NK-92 treated with Interleukin-12 subunit alpha and Interleukin-12 subunit beta, amount 100 ng/mL, for 24 hours (cell line): ENCODE measurements around the gene GABBR2.

ENCODE experiments used
- DNase-seq: peaks from one replicate; lab custom pipeline; 2025; lab: John Stamatoyannopoulos, UW

GABBR2 gene

DNA sequence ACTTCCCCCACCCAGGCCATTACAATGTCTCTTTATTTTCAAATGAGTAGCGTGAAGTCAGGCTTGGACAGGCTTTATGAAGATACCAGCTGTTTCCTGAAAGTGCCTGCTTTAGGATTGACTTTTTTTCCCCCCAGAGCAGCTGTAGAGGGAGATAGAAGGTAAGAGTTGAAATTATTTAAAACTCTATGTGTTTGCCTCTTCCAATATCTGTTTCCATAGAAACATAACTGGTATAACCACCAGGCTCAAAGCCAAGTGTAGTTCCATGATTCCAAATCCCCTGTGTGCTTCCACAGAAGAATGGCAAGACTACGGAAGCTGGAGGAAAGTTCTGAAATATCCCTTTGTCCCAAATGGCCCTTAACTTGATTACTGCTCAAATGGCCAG is 365.9 kb downstream of the GABBR2 start:
- no peak for DNase-seq

GRCh38 chr9:98342098-98342819 is 366.5 kb downstream of the GABBR2 start:
- DNase-seq, result no peak

DNA sequence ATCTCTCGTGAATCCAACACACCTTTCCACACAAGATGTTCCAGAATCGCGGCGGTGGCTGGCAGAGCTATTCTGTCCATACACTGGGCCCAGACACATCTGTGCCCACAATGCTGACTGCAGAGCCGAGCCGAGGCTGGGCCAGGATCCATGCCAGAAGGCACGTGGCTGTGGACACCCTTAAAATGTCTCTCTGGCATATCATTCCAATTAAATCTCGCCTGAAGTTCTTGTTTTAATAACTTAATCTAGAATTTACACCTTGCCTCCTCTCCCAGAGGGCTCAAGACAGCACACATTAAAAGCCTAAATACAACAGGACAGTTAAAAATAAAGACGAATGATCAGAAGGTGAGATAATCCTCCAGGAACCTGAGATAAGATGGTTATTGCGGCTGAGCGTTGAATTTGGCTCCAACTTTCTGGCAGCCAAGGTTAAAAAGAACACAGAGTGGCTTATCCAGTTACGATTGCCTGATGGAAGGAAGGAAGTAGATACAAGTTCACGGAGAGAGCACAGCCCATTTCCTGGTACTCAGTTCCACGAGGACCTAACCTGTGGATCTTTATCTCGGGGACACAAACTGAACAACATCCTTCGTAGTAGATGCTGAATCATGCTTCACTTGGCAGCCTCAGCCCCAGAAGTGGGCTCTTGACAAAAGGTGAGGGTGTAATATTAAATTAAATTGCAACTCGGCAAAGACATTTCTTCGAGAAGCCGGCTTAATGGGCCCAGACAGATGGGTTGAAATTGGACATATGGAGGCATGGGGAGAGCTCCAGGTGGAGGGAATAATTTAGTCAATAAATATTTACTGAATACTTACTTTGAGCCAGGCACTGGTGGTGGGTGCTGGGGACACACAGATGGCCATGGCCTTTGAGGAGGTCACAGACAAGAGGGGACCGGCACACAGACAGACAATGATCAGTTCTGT is 367.3 kb downstream of the GABBR2 start:
- DNase-seq, result no peak

DNA sequence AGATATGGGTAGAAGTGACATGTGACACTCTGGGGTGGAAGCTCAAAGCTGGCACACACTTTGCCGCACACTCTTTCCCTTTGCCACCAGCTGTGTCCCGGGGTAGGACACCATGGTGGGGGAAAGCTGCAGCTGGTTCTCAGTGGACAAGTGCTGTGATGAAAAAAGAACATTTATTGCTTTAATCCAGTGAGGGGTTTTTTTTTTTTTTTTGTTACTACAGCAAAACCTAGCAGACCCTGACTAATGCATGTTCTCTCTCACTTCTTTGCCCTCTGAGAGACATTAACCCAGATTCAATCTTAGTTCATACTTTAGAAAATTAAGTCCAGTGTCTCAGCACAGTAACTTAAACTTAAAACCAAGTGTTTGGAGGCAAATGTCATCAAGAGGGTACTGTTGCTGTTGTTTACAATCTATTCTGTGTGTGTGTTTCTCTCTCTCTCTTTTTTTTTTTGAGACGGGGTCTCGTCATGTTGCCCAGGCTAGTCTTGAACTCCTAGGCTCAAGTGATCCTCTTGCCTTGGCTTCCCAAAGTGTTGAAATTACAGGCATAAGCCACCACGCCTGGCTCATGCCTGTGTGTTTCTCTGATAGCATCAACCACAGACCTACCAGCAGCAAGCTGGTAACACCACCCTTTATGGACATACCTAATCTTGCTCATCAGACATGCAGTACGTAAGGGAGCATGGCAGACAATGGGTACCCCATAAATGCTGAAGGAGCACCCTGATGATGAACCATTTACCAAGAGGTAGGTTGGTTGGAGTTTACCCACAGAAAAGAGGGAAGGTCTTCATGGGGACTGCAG is 368.5 kb downstream of the GABBR2 start:
- no peak for DNase-seq

DNA sequence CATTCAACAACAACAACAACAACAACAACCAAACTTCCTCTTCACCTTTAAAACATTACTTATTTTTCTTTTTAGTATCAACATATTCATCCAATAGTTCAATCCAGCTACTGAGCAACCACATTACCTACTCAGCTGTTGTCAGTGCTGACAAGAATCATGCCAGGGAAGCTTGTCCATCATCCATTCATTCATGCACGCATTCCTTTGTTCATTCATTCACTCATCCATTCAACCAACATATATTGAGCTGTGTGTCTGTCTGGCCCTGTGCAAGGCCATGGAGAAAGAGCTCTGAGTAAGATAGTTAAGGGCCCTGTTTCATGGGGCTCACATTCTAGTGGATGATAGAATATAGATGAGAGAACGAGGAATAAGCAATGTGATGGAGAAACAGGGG is 373.1 kb downstream of the GABBR2 start:
- no peak for DNase-seq

DNA sequence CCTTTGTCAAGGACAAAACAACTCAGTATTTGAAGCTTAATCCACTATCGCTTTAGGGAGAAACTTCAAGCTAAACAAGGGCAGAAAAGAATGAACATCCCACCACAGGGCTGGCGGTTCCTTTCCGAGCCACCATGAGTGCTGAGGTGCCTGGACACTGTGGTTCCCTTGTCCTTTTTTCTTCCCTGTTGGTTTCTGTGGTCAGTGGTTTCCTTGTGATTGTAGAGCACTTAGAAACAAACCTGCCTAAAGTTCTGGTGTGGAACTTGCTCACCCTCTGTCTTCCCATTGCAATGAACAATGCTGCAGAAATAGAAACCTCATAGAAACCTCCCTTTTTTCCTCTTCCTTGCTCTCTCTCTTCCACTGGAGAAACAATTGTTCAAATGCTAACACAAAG is 373.9 kb downstream of the GABBR2 start:
- no peak for DNase-seq

GRCh38 chr9:98333703-98334582 is 374.8 kb downstream of the GABBR2 start:
- no peak for DNase-seq

GRCh38 chr9:98332405-98332831 is 376.3 kb downstream of the GABBR2 start:
- no peak for DNase-seq

DNA sequence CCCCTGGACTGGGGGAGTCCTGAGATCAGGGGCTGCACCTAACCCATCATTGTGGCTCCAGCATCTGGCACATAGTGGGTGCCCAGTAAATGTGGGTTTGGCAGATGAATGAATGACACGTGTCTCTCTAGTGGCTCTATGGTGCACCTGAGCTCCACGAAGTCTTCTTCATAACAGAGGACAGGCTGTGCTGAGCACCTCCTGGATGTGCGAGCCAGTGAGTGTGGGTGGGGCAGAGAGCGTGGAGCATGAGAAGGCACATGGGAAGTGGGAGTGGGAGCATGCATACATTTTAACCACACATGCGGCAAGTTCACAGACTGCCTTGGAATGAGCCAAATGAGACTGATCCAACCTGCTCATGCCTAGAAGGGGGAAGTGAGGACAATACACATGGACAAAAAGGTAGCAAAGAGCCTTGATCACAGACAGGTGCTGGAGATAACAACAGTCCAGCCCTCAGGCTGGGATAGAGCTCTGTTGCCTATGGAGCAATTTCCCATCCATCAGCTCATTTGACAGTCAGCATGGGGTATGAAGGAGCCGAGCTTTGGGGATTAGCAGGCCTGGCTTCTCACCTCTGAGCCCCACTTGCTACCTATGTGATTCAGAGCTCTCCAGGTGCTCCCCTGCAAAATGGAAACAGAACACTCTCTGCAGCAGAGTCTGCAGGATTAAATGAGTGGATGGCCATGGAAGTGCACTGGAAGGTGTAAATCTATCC is 377.0 kb downstream of the GABBR2 start:
- DNase-seq, result no peak

DNA sequence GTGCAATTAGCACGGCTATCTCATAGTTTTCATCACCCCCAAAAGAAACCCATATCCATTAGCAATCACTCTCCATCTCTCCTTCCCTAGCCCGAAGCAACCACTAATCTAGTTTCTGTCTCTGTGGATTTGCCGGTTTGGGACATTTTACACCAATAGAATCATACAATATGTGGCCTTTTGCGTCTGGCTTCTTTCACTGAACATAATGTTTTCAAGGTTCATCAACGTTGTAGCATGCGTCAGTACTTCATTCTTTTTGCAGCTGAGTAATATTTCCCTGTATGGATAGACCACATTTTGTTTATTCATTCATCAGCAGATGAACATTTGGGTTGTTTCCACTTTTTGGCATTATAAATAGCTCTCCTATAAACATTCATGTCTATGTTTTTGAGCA is 377.9 kb downstream of the GABBR2 start:
- no peak for DNase-seq

DNA sequence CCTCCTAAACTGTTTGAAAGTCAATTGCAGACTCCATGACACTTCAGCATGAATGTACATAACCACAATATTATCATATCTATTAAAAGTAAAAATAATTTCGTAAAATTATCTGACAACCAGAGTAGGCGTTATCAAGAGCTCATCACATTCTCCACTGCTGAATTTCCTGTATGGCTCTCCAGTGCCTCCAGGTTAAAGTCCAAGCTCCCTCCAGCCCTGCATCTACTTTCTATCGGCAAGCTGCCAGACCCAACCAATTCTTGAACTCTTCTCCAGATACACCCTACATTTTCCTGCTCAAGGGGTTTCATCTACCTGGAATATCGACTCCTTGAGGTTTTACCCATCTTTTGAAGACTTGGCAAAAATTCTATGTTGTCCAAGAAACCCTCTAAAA is 378.8 kb downstream of the GABBR2 start:
- no peak for DNase-seq

- no peak for DNase-seq
These were observed 379.5 kb downstream of the GABBR2 start for GRCh38 chr9:98329281-98329680.

DNA sequence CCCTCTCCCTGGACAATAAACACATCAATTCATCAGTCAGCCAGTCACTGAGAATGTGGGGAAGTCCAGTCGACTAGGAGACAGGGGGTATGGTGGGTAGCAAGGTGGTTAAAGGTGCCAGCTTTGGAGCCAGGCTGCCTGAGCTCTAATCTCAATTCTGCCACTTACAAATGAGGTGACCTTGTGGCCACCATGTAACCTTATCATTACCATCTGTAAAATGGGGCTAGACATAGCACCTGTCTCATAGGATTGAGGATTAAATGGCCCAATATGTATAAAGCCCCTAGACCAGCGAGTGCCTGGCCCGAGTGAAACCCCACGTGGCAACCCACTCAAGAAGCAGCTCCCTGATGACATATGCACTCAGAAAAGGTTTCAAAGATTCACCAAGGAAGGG is 380.0 kb downstream of the GABBR2 start:
- no peak for DNase-seq

DNA sequence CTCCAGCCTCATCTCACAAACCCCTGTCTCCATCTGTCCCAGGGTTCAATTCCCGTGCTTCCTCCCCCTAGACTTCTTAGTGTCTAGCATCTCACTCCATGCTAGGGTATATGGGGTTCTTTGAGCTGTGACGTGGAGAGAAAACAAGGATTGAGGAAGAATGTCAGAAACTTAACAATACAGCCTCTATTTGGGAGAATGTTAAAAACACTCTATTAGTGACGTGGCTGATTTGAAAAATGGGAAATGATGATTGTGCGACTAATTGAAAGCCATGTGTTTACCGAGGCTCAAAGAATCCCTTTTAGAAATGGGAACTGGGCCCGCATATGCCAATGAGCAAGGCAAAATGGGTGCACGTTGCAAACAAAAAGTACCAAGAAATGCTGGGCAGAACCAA is 380.6 kb downstream of the GABBR2 start:
- no peak for DNase-seq

- no peak for DNase-seq
These were observed 381.5 kb downstream of the GABBR2 start for GRCh38 chr9:98327249-98327561.

- DNase-seq, result no peak
These were observed 382.1 kb downstream of the GABBR2 start for GRCh38 chr9:98326459-98327248.

- no peak for DNase-seq
These were observed 383.9 kb downstream of the GABBR2 start for GRCh38 chr9:98324801-98325200.

DNA sequence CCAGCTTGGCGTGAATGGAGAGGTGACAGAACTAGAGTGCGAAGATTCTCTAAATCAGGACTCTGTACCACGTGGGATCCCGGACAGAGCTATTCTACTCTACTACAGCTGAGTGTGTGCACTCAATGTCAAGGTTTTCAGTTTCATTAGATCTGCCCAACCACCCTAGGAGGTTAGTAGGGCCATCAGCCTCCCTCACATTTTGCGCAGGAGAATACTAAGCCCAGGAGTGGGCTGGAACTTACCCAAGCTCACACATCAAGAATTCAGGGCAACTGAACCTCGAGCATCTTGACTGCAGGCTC is 385.0 kb downstream of the GABBR2 start:
- no peak for DNase-seq

DNA sequence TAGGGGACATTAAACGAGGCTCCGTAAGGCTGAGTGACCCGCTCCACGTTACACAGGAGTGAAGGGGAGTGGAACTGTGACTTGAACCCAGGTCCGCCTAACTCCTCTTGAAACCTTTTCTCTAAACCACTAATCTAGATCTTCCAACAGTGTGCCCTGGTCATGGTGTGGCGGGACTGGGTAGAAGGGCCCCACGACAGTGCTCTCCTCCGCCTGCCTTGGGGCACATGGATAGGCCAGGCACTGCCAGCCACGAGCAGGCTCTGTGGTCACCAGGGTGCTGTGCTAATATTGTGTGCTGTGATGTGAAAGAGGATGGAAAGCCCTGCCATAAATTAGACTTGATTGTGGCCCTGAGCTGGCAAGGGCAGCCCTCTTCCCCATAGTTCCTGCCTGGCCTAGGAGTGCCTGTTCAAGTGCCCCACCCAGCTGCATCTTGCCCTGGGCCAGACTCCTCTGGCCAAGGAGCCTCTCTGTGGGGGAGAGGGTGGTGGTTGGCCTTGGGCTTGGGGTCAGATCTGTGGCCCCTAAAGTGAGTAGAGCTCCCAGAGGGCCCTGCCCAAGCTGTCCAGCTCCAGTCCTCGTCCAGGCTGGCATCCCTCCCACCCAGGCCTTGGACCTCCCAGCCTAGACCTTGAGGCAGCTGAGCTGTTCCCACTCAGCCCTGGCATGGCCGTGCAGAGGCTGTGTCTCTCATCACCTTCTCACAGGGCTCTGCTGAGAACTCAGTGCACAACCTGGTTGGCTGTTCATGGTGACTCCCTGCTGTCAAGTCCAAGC is 385.5 kb downstream of the GABBR2 start:
- no peak for DNase-seq

DNA sequence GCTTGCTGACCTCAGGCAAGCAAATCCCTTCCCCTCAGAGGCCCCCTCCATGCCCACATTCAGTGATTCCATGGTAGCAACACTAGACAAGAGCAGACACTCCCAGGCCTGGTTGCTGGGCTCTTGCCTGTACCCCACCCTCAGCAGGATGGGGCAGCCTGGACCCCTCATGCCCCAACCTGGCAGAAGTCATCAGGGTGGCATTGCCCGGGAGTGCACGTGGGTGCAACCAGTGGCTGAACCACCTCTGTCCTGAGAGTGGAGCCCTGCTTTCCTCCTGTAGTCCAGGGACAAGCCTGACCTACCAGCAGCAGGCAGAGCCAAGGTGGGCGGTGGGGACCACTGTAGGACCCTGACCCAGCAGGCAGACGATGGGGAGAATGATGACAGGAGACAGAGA is 387.5 kb downstream of the GABBR2 start:
- no peak for DNase-seq
